Heart right ventricle (tissue), 16 donors: Measurements from ENCODE around the gene TOX2. TPM values are rescaled to one million over a fixed set of nuclear protein-coding genes. Genes with fewer than 3 reads are reported as not detected.
"Not testable (repeated sequence)": the region's sequence is repeated elsewhere in the genome, so short reads cannot be mapped to it uniquely, and the experiment has no call there.

ENCODE experiments used
- ATAC-seq, 8 donors: fragments of 200-7000 bp; cut with Tn5 transposase; one replicate each; pipeline ENCODE4 v1.9.1; 2020; ENCODE audit warnings: mild to moderate bottlenecking in 8 of 8, moderate library complexity in 8 of 8, moderate number of reproducible peaks in 1 of 8
- DNase-seq, 2 donors: peaks; one replicate each; pipeline ENCODE4 v3.0.0-alpha.2; 2020
- H3K27ac ChIP-seq, 10 donors: fragments of 200-600 bp; sonication (generic) in 2 of 10; one replicate each; pipeline versions ENCODE4 v1.5.0 to v1.8.0; 2020 to 2022; ENCODE audit warnings: mild to moderate bottlenecking in 3 of 10
- H3K27me3 ChIP-seq, 7 donors: fragments of 200-600 bp; one replicate each; pipeline ENCODE4 v1.8.0; 2021 to 2022; ENCODE audit warnings: mild to moderate bottlenecking in 2 of 7
- H3K36me3 ChIP-seq, 9 donors: fragments of 200-600 bp; sonication (generic) in 1 of 9; one replicate each; pipeline versions ENCODE4 v1.5.0 to v1.8.0; 2020 to 2022; ENCODE audit warnings: mild to moderate bottlenecking in 2 of 9
- H3K4me1 ChIP-seq, 9 donors: fragments of 200-600 bp; sonication (generic) in 1 of 9; one replicate each; pipeline versions ENCODE4 v1.5.0 to v1.8.0; 2020 to 2022; ENCODE audit warnings: mild to moderate bottlenecking in 4 of 9
- H3K4me3 ChIP-seq, 10 donors: fragments of 200-600 bp; sonication (generic) in 2 of 10; one replicate each; pipeline versions ENCODE4 v1.5.0 to v1.8.0; 2020 to 2022; ENCODE audit warnings: mild to moderate bottlenecking in 7 of 10, moderate library complexity in 2 of 10
- H3K9me3 ChIP-seq, 11 donors: fragments of 200-600 bp in 10 of 11; sonication (generic) in 2 of 11; one replicate each; pipeline versions ENCODE4 v1.5.0 to v1.8.0; 2013 to 2022; ENCODE audit warnings: mild to moderate bottlenecking in 2 of 11, control low read depth in 1 of 11, moderate library complexity in 1 of 11
- WGBS, 2 donors: extraction: QIAGEN DNeasy Blood & Tissue Kit; methylation state at CpG; one replicate each; pipeline ENCODE4 v1.1.7; 2013; ENCODE audit warnings: inconsistent platforms in 1 of 2; 5-methylcytosine and 5-hydroxymethylcytosine counted together
- intact Hi-C, 10 donors: fragments of 100-400 bp; cut with DNase I; formaldehyde crosslinking; loops; one replicate each; pipeline versions ENCODE4 v1.11.1 to v1.14.2; 2022
- polyA plus RNA-seq, 2 donors: library from polyadenylated mRNA; stranded (reverse); fragments of 200-250 nt; gene quantifications; one replicate each; pipeline ENCODE4 v1.2.3, GENCODE V29; 2013
- total RNA-seq, 10 donors: library from RNA; stranded (reverse); fragmentation: NEBNext Ultra II Directional in 3 of 10; extraction: Animal tissue kit (Norgen Biotek cat#: 25700) in 3 of 10; gene quantifications; one replicate each; pipeline versions ENCODE4 v1.2.1 to v1.2.4, GENCODE V29; 2021 to 2023
- TF ChIP-seq, protein P1 (sequence below), 9 donors: fragments of 200-600 bp; sonication (generic) in 2 of 9; IDR thresholded peaks; one replicate each; pipeline versions ENCODE4 v1.5.0 to v1.8.0; 2021 to 2022; ENCODE audit warnings: antibody characterized with exemption in 9 of 9, mild to moderate bottlenecking in 5 of 9, moderate library complexity in 1 of 9
- donor health status: Arrhythmogenic right ventricular cardiomyopathy.
- donor health status: ischemic (EF 13 %, LVEDD 7.1; RV severe dilation, severe dysfunction).
- donor health status: healthy with polysubstance abuse.
- donor health status: DM: no; HTN: yes; CAD: no.
- donor health status: DM: no; HTN: no; CAD: no.
- donor health status: ischemic (EF 25% LVEDD 6.9; RV normal size, moderate dysfunction).
- donor health status: ischemic (EF 25% LVEDD 5.7; RV mildly dilated, moderate dysfunction).
- donor health status: healthy.
- donor health status: DM: yes; HTN: yes; CAD: no.
- donor health status: Ischemic cardiomyopathy.
- donor health status: ischemic (EF 35%, LVEDD 5.7; RV mildly dilated, moderate dysfunction).
- donor health status: nonischemic (EF 11% LVEDD 7.7; RV severe dilation, severe dysfunction).
- donor health status: DM: yes; HTN: yes; CAD: no.
- donor health status: PGD.
- donor health status: ischemic (EF 29% LVEDD 5.4; RV normal size, mild dysfunction).
- donor health status: nonischemic (EF 23%, LVEDD 6.1; RV moderate dilation, normal function).

Gene TOX2
- total and polyA plus RNA-seq, 12 donors, result 0.25 to 2.0 (median 1.1) TPM

DNA sequence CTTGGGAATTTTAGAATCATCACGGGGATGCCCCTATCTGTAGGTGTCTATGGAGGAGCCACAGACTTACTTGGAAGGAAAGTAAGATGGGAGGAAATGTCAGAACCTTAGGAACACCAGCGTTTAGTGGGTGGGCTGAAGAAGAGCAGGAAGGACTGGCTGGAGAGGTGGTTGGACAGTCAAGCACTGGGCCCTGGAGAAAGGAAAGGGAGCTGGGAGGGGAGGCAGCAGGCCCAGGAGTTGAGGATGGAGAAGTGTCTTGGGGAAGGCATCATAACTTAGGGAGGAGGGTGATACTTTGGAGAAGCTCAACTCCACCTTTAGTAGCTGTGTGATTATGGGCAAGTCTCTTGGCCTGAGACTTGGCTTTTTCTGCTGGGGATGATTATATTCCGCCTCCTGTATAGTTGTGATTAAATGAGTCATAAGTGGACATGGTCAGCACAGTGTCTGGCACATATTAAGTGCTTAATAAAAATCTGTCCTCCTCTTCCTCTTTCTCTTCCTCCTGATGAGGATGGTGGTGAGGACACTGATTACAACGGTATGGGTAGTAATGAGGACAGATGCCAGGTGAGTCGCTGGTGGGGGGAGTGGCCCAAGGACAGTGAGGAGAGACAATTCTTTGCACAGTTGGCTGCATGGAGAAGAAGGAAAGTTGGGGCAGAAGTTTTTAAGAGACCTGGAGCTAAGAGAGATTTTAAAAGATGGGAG, 125.7 kb downstream of the TOX2 start:
- Histone ChIP-seq H3K9me3 (no peaks in the 10 kb centered on the region), H3K27me3 (peaks cover 0 to 50% (median 31%) of the 10 kb centered on the region in 7 donors), H3K27ac (no peak overlapping the region), H3K4me1 (peaks cover 0 to 7% (median 0%) of the 10 kb centered on the region in 9 donors), H3K4me3 (no peak overlapping the region), H3K36me3 (no peaks in the 10 kb centered on the region)
- TF ChIP-seq, protein P1, sequence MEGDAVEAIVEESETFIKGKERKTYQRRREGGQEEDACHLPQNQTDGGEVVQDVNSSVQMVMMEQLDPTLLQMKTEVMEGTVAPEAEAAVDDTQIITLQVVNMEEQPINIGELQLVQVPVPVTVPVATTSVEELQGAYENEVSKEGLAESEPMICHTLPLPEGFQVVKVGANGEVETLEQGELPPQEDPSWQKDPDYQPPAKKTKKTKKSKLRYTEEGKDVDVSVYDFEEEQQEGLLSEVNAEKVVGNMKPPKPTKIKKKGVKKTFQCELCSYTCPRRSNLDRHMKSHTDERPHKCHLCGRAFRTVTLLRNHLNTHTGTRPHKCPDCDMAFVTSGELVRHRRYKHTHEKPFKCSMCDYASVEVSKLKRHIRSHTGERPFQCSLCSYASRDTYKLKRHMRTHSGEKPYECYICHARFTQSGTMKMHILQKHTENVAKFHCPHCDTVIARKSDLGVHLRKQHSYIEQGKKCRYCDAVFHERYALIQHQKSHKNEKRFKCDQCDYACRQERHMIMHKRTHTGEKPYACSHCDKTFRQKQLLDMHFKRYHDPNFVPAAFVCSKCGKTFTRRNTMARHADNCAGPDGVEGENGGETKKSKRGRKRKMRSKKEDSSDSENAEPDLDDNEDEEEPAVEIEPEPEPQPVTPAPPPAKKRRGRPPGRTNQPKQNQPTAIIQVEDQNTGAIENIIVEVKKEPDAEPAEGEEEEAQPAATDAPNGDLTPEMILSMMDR (IDR thresholded peaks at IDR 0.05), result no peak
- DNase-seq, result no peak
- 87 to 88% methylated on average over 5 of the region's 5 CpGs for WGBS, 2 donors
- ATAC-seq, result no peak
- intact Hi-C loops, result no loop called here

DNA sequence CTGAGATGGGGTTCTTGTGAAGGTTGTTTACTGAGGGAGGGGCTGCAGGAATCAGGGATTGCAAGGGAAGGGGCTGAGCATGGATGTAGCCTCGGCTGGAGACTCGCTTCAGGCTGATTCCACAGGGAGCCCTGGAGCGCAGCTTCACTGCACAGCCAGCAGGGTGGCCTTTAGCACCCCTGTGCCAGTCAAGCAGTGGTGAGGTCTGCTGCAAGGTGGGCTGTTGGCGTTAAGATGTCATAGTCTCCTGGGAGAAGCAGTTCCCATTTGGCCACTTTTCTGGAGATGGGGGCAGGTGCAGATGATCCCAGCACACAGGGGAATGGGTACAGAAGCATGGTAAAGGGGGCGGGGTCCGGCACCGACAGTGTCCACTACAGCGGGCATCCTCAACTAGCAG, 126.3 kb downstream of the TOX2 start:
- Histone ChIP-seq H3K4me1 (peaks cover 0 to 7% (median 0%) of the 10 kb centered on the region in 9 donors), H3K36me3 (no peaks in the 10 kb centered on the region), H3K9me3 (no peaks in the 10 kb centered on the region), H3K27ac (no peak overlapping the region), H3K4me3 (no peak overlapping the region), H3K27me3 (peaks cover 0 to 50% (median 30%) of the 10 kb centered on the region in 7 donors)
- TF ChIP-seq, protein P1 (IDR thresholded peaks at IDR 0.05), result no peak
- WGBS, 2 donors, result 83 to 84% methylated on average over 8 of the region's 8 CpGs
- intact Hi-C loops, result no loop called here
- no peak for ATAC-seq
- no peak for DNase-seq

DNA sequence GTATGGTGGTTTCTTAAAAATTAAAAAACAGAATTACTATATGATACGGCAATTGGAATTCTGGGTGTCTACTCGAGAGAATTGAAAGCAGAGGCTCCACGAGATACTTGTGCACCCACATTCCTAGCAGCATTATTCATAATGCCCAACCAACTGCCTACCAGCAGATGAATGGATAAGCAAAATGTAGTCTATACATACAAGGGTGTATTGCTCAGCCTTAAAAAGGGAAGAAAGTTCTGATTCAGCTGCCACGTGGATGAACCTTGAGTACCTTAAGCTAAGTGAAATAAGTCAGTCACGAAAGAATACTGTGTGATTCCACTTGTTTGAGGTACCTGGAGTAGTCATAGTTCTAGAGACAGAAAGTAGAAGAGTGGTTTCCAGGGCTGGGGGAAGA, 130.1 kb downstream of the TOX2 start:
- H3K4me1 ChIP-seq, H3K36me3 ChIP-seq, DNase-seq, ATAC-seq, intact Hi-C loops, H3K27ac ChIP-seq, H3K4me3 ChIP-seq, H3K9me3 ChIP-seq: not testable (repeated sequence)
- WGBS, 2 donors, result 79 to 94% methylated on average over 5 of the region's 5 CpGs
- H3K27me3 ChIP-seq, result peaks cover 0 to 13% (median 2%) of the 10 kb centered on the region in 7 donors

DNA sequence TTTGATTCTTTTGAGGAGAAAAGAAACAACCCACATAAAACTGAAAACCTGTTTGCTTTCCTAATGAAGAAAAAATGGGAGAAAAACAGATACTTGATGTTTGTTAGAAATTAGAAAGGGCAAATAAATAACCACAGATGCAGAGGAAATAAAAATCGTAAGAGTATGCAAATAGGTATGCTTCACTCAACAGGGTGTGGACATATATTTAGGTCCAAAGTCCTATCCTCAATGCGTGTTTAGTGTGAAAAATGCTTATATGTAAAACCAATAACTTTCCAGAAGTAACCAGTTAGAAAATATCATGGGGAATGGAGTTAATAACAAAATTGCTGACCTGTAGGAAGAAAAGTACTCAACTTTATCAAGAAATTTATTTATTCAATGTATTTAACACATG, 135.7 kb downstream of the TOX2 start:
- H3K27me3 ChIP-seq, result no peaks in the 10 kb centered on the region
- TF ChIP-seq, protein P1 (IDR thresholded peaks at IDR 0.05), result no peak
- no peaks in the 10 kb centered on the region for H3K9me3 ChIP-seq
- H3K27ac ChIP-seq, result no peak overlapping the region
- WGBS, 2 donors, result 82% methylated on average over 2 of the region's 2 CpGs
- H3K36me3 ChIP-seq, result no peaks in the 10 kb centered on the region
- no peaks in the 10 kb centered on the region for H3K4me1 ChIP-seq
- DNase-seq, result no peak
- intact Hi-C loops, result no loop called here
- ATAC-seq, result no peak
- H3K4me3 ChIP-seq, result no peak overlapping the region

DNA sequence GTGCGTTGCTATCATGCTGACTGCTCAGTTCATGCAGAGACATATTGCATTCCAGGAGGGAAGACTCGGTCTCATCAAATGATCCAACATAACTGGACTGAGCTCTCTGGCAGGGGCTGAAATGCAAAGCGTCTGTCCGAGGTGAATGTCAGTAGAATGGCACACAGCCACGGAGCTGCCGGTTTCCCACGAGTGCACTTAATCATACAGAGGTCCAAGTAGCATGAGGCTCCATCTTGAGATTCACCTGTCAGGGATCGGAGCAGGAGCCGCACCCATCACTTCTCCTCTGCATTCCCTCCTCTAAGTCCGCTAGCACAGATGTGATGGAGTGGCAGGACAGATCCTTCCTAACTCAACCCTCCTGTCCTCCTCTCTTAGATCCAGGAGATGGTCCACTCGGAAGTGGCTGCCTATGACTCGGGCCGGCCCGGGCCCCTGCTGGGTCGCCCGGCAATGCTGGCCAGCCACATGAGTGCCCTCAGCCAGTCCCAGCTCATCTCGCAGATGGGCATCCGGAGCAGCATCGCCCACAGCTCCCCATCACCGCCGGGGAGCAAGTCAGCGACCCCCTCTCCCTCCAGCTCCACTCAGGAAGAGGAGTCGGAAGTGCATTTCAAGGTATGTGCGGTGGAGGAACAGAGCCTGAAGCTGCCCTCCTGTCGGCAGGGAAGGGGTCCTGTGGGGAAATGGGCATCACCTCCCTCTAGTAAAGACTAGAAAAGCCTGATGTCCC, 136.4 kb downstream of the TOX2 start:
- TF ChIP-seq, protein P1 (IDR thresholded peaks at IDR 0.05), result no peak
- Histone ChIP-seq H3K27ac (no peak overlapping the region), H3K4me1 (no peaks in the 10 kb centered on the region), H3K36me3 (no peaks in the 10 kb centered on the region), H3K9me3 (no peaks in the 10 kb centered on the region), H3K27me3 (no peaks in the 10 kb centered on the region), H3K4me3 (no peak overlapping the region)
- intact Hi-C loops, result no loop called here
- no peak for ATAC-seq
- no peak for DNase-seq
- WGBS, 2 donors, result 88 to 89% methylated on average over 25 of the region's 25 CpGs
